ENCODE results near the gene TRIM41. TPM values are rescaled to one million over a fixed set of nuclear protein-coding genes. Genes with fewer than 3 reads are reported as not detected.
"Not testable (repeated sequence)": the region's sequence is repeated elsewhere in the genome, so short reads cannot be mapped to it uniquely, and the experiment has no call there.

TRIM41 gene
- total RNA-seq, 1 experiment from 2014 or later = 10.5 TPM

DNA sequence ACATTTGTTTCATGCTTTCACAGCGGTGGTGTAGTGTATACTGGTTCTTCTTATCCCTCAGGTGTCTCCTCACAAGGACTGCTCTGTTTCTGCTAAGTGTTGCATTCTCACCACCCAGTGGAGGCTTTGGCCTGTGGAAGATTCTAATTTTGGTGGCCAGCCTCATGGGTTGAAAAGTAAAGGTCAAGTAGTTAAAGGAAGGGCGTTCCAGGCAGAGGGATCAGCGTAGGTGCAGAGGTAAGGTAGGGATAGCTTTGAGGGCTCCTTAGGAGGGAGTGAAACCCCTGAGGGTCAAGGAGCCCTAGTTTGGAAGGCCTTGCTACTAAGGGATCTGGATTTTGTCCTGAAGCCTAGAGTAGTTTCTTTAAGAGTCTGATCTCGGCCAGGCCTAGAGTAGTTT, 25.2 kb downstream of the TRIM41 start:
- DNase-seq (ENCODE audit: low spot score) = no peak

GRCh38 chr5:181255276-181255675, 32.2 kb downstream of the TRIM41 start:
- no peak for DNase-seq (ENCODE audit: low spot score)

DNA sequence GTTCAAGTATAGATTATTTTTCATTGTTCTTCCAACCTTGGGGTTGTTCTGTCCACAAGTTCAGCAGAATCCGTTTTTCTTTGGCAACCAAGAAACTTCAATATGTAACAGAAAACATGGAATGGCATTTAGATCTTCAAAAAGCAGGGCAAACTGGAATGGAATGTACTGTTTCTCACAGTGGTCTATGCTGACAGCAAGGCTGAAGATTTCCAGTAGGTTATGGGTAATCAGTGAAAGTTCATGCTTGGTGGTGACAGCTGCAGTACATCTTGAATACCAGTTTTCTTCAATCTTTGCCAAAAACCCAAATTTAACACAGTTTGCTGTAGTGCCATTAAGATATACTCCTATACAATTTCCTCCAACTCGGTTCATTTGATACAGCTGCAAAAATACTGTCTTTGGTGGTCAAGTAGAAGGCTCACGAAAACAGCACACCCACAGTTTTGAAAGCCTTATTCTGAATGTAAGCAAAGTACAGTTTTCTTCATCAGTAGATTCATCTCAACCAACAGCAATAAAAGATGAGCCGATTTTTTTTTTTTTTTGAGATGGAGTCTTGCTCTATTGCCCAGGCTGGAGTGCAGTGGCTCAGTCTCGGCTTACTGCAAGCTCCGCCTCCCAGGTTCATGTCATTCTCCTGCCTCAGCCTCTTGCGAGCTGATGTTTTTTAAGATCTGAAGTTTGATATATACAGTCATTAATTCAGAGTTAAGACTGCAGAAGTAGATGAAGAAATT, 32.9 kb downstream of the TRIM41 start:
- DNase-seq (ENCODE audit: low spot score) = no peak

- no peak for DNase-seq (ENCODE audit: low spot score)
These were observed 35.5 kb downstream of the TRIM41 start for GRCh38 chr5:181258576-181258975.

GRCh38 chr5:181259283-181259682, 36.2 kb downstream of the TRIM41 start:
- DNase-seq (ENCODE audit: low spot score) = no peak

- DNase-seq (ENCODE audit: low spot score) = no peak
These were observed 37.1 kb downstream of the TRIM41 start for GRCh38 chr5:181259974-181260719.

- peak; percentile 94 for DNase-seq (ENCODE audit: low spot score)
These were observed 37.7 kb downstream of the TRIM41 start, which contains the start of gene TRIM52 for GRCh38 chr5:181260720-181261319. Gene TRIM52 (minus strand): TSS chr5:181261143. CDS start chr5:181260813, 330 bp downstream.

DNA sequence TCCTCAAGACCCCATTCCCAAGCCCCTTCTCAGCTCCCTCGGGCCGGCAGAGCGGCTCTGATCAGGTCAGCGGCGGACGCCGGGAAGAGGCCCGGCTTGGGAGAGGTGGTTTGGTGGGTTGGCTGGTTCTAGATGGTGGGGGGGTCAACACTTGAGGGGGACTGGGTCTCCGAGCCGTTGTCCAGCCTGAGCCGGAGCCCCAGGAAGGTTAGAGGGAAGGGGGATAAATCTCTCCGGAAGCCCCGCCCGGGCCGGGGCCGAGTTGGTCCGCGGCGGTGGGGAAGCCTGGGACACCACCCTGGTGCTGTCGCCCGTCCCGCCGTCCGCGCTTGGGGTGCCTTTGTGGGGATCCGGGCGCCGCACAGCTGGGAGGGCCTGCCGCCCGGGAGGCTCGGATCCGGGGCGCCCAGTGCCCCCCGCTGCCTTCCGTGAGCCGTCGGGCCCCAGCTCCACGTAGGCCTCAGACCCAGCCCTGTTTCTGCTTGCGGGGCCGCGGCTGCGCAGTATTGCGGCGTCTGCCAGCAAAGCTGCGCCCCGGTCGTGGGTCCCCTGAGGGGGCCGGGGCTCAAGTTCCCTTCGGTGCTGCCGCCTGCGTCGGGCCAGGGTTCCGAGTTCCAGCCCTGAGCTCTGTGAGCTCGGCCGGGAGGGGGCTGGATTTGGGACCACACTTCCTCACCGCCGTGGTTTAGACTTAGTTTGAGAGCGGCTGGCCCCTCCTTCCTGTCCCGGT, 38.4 kb downstream of the TRIM41 start:
- peak; percentile 77 for DNase-seq (ENCODE audit: low spot score)

- DNase-seq (ENCODE audit: low spot score) = no peak
These were observed 40.6 kb downstream of the TRIM41 start for GRCh38 chr5:181263633-181264032.

GRCh38 chr5:181265092-181265671, 42.1 kb downstream of the TRIM41 start:
- DNase-seq (ENCODE audit: low spot score) = no peak

GRCh38 chr5:181267291-181267904, 44.3 kb downstream of the TRIM41 start:
- DNase-seq (ENCODE audit: low spot score) = not testable (repeated sequence)

- not testable (repeated sequence) for DNase-seq (ENCODE audit: low spot score)
These were observed 44.8 kb downstream of the TRIM41 start for GRCh38 chr5:181267907-181268306.

GRCh38 chr5:181271081-181271480, 48.0 kb downstream of the TRIM41 start:
- no peak for DNase-seq (ENCODE audit: low spot score)

- DNase-seq (ENCODE audit: low spot score) = not testable (repeated sequence)
These were observed 50.3 kb downstream of the TRIM41 start for GRCh38 chr5:181273433-181273744.

- DNase-seq (ENCODE audit: low spot score) = no peak
These were observed 57.2 kb downstream of the TRIM41 start for GRCh38 chr5:181280251-181280762.

GRCh38 chr5:181281077-181281983, 58.2 kb downstream of the TRIM41 start:
- DNase-seq (ENCODE audit: low spot score) = peak; percentile 7

DNA sequence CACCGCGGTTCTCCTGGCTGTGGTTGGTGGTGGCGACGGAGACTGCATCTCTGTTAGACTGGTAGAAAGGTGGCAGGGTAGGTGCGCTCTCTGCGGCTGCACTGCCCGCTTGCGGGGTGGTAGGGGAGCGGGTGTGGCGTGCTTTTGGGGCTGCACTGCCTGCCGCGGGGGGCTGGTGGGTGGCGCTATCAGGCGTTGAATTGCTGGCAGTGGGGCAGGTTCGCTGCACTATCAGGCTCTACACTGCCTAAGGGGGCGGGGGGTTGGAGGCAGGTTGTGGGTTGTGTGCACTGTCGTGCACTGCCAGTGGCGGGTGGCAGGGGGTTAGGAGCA, 58.9 kb downstream of the TRIM41 start:
- no peak for DNase-seq (ENCODE audit: low spot score)

GRCh38 chr5:181282415-181282814, 59.3 kb downstream of the TRIM41 start:
- not testable (repeated sequence) for DNase-seq (ENCODE audit: low spot score)

DNA sequence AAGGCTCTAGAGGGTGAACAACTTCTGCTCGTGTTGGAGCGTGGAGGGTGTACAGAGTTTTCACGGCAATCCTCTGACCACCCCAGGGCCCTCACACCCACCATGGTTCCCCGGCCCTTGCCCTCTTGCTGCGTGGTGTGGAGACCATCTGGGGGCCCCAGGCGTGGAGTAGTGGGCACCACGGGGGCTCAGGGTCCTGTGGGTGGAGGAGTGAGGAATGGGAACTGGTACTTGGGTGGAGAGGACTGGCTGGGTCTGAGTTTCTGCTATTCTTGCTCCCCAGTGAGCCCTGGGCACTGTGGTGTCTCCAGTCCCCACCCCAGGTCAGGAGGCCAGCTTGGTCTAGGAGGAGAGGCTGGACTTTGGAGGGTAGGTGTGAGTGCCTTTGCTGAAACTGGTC, 59.8 kb downstream of the TRIM41 start:
- DNase-seq (ENCODE audit: low spot score) = no peak

- peak; percentile 16 for DNase-seq (ENCODE audit: low spot score)
These were observed 60.3 kb downstream of the TRIM41 start for GRCh38 chr5:181283347-181283746.

Measured in H4 (cell line).